ENCODE data around the gene RUBCN.

GRCh38 chr3:197784019-197784585 lies 47.4 kb upstream of the RUBCN start:
- TF ChIP-seq CTCF (IDR thresholded peaks at IDR 0.05) (no peak), EZH2 (IDR thresholded peaks at IDR 0.05; ENCODE audit: borderline replicate concordance, insufficient read depth, low read depth, low read length, poor library complexity, severe bottlenecking) (no peak)
